HS-27A (cell line): ENCODE results near the gene SHOC2.

Experiments used
- DNase-seq: peaks from one replicate; pipeline ENCODE4 v3.0.0-alpha.2; 2012; ENCODE audit warnings: low read depth, missing footprints

The SHOC2 gene

DNA sequence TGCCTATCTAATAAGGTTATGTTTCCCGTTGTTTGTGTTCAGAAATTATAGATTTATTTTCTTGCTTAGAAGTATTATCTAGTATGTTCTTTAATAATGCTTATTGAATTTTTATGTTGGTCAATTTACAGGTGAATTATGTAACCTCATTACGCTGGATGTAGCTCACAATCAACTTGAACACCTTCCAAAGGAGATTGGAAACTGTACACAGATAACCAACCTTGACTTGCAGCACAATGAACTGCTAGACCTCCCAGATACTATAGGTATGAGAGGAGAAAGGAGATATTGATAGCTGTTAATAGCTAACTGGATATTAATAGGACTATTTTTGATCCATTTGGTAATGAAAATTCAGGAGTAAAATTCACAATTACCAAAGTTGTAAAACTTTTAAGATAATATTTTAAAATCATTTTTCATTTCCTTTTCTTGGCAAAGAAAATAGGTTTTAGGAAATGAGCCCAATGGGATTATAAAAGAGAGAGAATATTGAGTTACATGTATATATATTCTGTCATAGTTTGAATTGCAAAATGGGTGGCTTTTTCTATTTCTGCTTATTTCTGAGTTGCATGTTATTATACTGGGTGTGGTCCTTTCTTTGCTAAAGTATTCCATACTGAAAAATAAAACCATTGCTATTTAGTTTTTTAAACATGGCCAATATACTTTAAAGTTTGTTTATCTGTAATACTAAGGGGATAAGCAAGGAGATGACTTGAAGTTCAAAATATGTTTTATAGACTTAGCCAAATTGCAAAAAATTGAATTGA is 66.3 kb downstream of the SHOC2 start:
- DNase-seq = no peak

DNA sequence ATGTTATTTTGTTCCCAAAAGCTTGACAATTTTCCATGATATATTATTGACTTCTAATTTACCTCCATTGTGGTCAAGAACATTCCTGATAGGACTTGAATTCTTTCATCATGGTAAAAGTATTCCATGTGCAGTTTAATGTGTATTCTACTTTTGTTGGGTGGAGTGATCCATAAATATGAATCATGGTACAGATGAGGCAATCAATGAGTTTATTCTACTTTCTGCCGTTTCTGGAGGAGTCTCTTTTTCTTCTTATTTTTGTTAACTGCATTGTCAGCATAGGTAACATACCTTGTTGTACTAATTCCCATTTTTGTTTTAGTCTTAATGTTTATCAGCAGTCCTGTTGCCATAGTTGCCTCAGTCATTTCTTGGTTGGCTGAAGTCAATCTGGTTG is 69.6 kb downstream of the SHOC2 start:
- no peak for DNase-seq

DNA sequence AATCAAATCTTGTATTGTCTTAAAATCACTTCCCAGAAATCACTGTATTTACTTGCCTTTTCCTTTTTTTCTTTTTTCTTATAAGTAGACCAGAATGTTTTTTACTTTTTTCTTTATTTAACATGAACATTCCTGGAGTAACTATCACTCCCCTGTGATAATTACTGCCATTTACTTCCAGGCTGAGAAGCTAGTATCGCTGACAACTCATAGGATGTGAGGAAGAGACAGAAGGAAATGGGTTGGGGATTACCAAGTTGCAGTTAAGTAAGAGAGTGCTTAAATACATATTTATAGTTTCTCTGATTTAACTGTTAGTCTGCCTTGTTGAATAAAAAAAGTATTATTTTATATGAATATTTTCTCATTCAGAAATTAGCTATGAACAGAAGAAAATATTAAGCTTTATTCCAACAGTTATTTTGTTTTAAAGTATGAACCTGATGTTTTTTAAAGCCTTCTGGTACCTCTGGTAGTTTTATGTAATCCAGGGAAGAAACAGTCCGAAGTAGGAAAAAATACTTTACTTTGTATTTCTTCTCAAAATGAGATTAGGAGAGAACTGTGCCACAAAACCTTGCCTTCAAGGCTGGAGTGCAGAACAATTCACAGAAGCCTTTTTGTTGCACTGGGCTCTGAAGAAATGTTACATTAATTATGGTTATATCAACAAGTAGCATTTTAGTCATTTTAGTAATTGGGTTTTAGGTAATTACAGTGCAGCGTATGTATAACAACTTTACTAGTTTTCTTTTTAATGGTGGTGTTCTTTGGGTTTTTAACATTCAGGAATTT is 72.8 kb downstream of the SHOC2 start:
- no peak for DNase-seq

DNA sequence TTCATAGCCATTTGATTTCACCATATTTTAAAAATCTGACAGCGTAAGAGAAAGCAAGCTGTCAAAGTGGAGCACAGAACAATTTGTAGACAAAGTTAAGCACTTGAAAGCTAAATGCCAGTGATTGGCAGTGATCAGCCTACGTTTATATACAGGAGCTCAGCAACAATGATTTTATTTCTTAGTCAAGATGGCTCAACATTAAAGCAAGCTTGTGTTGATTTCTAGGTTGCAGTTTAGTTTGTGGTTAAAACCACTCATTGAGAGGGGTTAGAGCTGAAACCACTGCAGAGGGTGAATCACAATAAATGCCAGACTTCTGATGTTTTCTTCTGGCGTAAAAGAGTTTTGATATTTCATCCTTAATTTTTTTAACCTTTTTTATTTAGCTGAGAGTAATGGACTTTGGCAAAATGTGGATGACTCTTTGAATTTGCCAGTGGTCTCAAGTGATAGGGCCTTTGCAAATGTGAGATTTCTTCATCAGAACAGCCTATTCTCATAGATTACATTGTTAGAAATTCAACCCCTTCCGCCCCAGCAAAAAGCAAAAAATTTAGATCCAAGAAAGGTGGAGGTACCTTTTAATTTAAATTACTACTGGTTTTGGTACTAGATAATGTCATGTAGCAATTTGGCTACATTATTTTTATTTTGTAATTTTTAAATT is 73.8 kb downstream of the SHOC2 start:
- peak; percentile 42 for DNase-seq

DNA sequence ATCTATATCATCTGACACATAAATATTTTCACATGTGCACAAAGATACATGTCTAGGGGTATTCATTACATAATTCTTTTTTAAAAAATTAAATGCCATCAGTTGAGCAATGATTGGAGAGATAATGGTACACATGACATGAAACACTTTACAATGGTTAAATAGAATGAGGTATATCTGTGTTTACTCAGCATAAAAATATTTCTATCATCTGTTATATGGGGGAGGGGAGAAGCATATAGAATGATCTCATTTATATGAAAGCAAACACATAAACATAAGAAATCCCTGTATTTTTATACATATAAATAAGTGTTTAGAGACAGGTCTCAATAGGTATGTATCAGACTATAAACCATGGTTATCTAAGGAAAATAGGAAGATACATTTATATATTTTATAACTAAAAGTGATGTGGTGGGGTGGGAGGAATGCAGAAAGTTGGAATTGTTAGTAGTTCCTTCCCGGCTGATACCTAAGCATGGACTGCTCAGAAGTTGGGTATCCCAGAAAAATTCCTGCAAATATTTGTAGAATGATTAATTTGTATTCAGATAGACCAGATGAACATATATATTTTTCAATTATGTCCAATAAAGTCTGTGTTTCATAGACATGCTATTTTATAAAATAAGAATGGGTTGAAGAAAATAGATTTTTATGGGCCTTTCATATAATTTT is 75.1 kb downstream of the SHOC2 start:
- DNase-seq = no peak

DNA sequence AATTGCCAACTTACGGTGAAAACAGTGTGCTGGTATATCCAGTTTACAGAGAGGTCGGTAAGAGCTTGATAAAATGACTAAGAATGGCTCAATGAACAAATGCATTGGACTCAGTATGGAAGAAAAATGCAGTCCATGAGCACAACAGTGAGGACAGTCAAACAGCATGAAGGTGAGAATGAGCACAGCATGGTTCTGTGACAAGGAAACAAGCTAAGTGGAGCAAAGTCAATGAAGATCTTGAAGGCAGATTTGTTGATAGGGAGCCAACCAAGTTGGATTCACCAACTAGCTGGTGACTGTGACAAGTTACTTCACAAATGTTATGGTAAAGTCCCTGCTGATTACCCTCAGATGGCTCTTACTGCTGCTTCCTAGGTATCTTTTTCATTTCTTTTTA is 75.9 kb downstream of the SHOC2 start:
- DNase-seq = no peak

DNA sequence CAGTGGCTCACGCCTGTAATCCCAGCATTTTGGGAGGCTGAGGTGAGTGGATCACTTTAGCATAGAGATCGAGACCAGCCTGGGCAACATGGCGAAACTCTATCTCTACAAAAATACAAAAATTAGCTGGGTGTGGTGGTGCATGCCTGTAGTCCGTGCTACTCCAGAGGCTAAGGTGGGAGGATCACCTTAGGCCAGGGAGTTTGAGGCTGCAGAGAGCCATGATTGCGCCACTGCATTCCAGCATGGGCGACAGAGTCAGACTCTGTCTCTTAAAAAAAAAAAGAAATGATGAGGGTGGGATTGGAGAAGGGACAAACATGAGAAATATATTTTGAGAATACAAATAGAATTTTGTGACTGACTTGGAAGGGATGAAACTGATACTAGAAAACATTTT is 76.9 kb downstream of the SHOC2 start:
- no peak for DNase-seq

DNA sequence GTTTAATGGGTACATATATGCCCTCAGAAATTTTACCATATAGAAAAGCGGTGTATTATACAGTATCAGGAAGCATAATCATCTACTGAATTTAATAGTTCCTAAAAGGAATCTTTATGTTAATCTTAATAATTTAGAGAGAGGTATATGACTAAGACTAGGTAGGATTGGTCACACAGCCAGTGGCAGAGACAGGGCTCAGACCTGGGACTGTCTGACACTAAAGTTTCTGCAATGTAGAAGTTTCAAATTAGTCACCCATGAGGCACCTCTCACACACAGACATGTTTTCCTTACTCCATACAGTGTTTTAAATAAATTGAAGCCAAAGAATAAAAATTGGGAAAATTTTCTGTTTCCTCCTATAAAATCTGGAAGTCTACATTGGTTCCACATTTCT is 84.6 kb downstream of the SHOC2 start:
- DNase-seq = no peak

DNA sequence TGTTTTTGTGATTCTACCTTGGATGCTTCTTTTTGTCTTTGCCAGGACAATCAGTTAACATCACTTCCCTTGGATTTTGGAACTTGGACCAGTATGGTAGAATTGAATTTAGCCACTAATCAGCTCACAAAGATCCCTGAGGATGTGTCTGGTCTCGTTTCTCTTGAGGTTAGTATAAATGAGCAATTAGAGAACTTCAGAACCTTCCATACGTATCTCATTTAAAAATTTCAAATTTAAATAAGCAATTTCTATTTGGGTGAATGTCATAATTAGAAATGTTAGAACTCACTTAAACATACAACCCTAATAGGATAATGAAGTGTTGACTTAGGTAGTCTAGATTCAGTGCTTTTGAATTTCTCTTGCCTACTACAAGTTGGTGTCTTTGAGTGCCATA is 88.1 kb downstream of the SHOC2 start:
- DNase-seq = no peak

DNA sequence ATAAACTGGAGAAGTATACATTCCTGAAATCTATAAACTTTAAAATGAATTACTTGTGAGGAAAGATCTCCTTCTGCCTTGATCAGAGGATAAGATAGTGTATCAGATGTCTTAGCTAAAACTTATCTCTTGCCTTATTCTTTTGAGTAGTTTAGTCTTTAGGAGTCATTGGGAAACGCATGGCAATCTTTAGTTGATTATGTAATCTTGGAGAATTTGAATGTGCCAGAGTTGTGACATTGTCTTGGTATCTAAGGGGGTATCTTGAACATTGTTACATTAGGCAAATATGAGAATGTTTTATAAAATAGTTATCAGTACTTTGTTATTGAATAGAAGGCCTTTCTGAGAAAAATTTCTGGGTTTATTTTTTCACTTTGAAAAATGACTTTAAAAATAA is 95.8 kb downstream of the SHOC2 start:
- no peak for DNase-seq

DNA sequence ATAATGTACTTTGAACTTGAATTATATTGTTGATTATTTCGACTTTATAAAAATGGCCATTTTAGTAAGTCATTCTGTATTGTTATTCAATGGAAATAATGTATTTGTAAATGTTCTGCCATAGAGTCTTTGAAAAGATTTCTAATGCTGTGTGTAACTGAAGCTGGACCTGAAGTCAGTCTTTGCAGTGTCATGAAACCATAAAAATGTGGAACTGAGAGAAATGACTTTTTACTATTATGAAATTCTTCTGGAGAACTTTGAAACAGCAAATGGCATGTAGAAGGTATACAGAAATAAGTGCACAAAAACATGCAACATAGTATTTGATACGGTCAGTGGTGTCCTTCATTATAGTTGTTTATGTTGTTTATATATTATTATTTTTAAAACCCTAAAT is 97.7 kb downstream of the SHOC2 start:
- no peak for DNase-seq

DNA sequence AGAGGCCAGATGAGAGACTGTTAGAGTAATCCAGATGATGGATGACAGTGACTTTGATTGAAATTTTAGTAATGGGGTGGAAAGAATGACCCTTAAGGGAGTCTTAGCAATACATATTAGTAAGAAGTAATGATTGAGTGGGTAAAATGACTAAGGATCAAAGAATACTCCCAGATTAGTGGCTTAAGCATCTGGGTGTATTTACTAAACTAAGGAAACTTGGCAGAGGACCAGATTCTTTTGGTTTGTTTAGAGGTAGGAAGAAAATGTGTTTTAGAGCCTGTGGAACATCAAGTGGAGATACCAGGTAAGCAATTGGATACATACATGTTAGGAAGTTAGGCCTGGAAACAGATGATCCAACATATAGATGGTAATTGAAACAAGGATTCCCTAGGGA is 98.6 kb downstream of the SHOC2 start:
- no peak for DNase-seq

DNA sequence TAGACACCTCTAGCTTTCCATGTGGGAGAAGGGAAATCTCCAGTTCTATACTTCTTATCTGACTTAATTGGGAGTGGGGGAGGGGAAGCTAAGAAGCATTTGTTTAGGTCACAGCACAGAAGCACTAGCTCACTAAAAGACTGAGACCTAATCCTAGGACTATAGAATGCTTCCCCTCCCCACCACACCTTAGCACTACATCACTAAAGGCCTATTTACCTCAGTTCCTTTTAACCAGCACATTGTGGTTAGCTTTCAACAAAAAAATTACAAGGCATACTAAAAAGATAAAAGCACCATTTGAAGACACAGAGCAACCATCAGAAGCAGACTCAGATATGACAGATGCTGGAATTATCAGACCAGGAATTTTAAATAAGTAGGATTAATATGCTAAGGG is 103.7 kb downstream of the SHOC2 start:
- DNase-seq = no peak

DNA sequence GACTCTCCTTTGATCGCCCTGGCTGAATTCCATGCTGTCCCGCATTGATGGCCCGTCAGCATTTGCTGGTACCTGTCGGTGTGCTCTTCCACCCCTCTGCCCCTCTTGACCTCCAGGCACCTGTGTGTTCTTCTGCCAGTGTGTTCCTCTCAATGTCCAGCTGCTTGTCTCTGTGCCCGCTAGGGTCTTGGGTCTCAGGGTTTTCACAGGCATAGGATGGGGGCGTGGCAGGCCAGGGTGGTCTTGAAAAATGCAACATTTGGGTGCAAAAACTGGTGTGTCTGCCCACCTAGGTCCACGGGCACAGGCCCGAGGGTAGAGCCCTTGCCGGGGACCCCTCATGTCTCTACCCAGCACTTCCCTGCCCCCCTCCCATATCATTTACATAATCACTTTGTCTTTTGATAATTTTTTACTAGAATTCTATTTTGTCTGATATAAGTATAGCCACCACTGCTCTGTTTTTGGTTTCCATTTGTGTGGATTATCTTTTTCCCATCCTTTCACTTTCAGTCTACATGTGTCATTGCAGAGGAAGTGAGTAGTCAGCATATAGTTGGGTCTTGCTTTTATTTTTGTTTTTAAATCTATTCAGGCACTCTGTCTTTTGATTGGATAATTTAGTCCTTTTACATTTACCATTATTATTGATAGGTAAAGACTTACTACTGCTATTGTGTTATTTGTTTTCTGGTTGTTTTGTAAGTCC is 110.8 kb downstream of the SHOC2 start:
- no peak for DNase-seq

DNA sequence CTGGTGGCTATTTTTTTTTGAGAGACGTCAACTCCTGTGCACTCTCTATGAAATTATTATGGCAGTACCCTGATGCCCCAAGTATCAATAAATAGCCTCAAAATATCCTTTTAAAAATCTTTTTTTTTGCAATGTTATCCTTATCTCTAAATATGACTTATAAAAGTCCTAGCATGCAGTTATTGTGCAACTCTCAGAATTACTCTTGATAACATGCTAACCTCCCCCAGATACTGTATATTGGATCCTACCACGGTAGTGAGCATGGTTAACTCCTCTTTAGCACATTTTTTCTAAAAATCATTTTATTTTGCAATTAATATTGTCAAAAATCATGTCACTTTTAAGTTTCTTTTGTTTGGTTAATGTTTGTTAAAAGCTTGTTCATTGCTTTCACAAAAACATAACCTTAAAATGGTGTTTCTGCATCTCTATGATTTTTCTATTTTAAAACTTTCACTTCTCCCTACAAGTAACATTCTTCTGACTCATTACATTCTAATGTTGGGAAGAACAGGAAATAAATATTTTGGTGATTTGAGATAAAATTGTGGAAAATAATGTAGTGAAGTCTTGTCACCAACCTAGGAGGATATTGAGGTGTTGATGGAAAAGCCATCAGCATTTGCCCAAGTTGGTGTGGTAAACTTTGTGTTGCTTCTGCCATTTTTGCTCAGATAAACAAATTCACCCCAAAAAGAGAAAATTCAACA is 115.3 kb downstream of the SHOC2 start:
- peak; percentile 17 for DNase-seq

DNA sequence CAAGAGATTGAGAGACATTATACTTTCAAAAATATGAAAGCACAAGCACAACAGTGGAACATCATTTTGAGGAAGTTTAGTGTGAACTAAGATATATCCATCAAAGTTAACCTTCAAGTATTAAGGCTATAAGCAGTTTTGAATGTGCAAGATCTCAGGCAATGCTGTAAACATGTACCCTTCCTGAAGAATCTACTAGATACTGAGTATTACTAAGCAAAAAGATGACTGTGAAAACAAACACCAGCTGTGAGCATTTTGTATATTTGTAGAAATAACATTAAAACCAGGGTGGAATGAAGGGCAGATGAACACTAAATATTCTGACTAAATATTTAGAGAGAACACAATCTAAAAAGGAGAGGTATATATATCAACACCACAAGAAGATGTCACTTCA is 116.1 kb downstream of the SHOC2 start:
- no peak for DNase-seq

DNA sequence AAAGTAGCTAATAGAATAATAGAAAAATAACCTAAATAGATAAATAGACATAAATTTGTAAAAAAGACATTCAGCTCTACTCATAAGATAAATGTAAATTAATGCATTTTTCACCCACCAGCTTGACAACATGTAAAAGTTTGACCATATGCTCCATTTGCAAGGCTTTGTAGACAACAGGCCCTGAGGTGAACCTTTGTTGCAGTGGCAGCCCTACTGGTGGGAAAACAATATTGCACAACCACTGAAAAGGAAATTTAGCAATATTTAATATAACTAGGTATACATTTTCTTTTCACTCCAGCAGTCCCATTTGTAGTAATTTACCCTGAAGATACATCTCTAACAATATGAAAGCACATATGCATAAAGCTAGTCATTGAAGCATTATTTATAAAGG is 118.5 kb downstream of the SHOC2 start:
- no peak for DNase-seq

DNA sequence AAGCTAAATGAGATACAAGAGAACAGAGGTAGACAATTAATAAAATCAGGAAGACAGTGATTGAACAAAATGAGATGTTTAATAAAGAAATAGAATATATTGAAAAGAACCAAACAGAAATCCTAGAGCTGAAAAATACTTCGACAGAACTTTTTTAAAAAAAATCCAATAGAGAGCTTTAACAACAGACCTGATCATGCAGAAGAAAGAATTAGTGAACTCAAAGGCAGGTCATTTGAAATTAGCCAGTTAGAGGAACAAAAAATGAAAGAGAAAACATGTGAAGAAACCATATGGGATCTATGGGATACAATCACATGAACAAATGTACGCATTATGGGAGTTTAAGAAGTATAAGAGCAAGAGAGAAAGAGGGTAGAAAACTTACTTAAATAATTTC is 120.1 kb downstream of the SHOC2 start:
- no peak for DNase-seq

DNA sequence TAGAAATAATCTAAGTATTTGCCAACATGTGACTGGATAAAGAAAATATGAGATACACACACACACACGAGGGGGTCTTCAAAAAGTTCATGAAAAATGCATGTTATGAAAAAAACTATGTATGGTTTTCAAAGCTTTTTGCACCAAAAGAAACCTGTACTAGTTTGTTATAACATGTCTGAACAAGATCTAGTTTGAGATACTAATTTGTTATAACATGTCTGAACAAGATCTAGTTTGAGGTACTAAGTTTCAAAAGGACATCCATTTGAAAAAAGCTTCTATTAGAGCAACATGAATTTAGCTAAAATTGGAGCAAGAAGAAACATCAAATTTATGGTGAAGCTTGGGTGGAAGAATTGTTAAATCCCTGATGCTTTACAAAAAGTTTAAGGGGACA is 137.6 kb downstream of the SHOC2 start:
- DNase-seq = no peak
